A549 (cell line): ENCODE results near the gene SLC39A5. TPM values are rescaled to one million over a fixed set of nuclear protein-coding genes. Genes with fewer than 3 reads are reported as not detected.

ENCODE experiments used
- ATAC-seq, 2 experiments: fragments of 200-7000 bp in 1 of 2; fragments of >200 bp in 1 of 2; cut with Nextera tagmentation in 1 of 2; cut with Tn5 transposase in 1 of 2; 3 replicates each; pipeline versions ENCODE4 v1.8.0 to v1.9.1; 2018 to 2020; ENCODE audit warnings: mild to moderate bottlenecking in 1 of 2, moderate library complexity in 1 of 2
- CTCF ChIA-PET: fragments of 300-600 bp; sonication (Branson Sonifier 250); formaldehyde crosslinking; extraction: SDS; loops from one replicate; lab custom pipeline; 2021; ENCODE audit warnings: antibody characterized with exemption, inconsistent platforms; lab: Yijun Ruan, JAX
- POLR2A ChIA-PET: fragments of 350-600 bp; formaldehyde crosslinking; extraction: SDS; loops from one replicate; lab custom pipeline; 2021; ENCODE audit warnings: antibody characterized with exemption, inconsistent platforms; lab: Yijun Ruan, JAX
- DNase-seq, 2 experiments: peaks; one replicate each; pipeline versions ENCODE4 v3.0.0 to v3.0.0-alpha.2; 2011 to 2016; ENCODE audit warnings: low read depth in 1 of 2, low spot score in 1 of 2
- FAIRE-seq: peaks from 2 replicates; lab custom pipeline; 2011; peaks lifted over from hg19 to GRCh38; lab: Jason Lieb, UNC
- H3K27ac ChIP-seq, 2 experiments: fragments of >200 bp; sonication (Bioruptor Twin); formaldehyde crosslinking; 3 replicates each; pipeline ENCODE4 v1.5.1; 2016 to 2017
- H3K4me1 ChIP-seq: fragments of >200 bp; sonication (Bioruptor Twin); formaldehyde crosslinking; 3 replicates; pipeline ENCODE4 v1.6.1; 2016
- H3K4me2 ChIP-seq: fragments of >200 bp; sonication (Bioruptor Twin); formaldehyde crosslinking; 3 replicates; pipeline ENCODE4 v1.6.1; 2016
- H3K4me3 ChIP-seq: fragments of >200 bp; sonication (Bioruptor Twin); formaldehyde crosslinking; 3 replicates; pipeline ENCODE4 v1.5.1; 2016
- H3K9me3 ChIP-seq: fragments of >200 bp; sonication (Bioruptor Twin); formaldehyde crosslinking; 3 replicates; pipeline ENCODE4 v1.6.1; 2016
- ATOH8 ChIP-seq: fragments of 250-450 bp; sonication (Bioruptor Pico); IDR thresholded peaks from 2 replicates; pipeline ENCODE4 v1.5.0; 2020; ENCODE audit warnings: low read depth, mild to moderate bottlenecking, moderate library complexity
- BCL3 ChIP-seq: fragments of >200 bp; sonication (Bioruptor Twin); formaldehyde crosslinking; IDR thresholded peaks from 3 replicates; pipeline ENCODE4 v1.6.1; 2016
- CBX2 ChIP-seq: fragments of 200-600 bp; sonication (generic); IDR thresholded peaks from 2 replicates; pipeline ENCODE4 v1.6.1; 2016; ENCODE audit warnings: low read depth, mild to moderate bottlenecking, borderline replicate concordance
- CEBPB ChIP-seq, 2 experiments: fragments of >200 bp in 1 of 2; sonication (Bioruptor Twin) in 1 of 2; formaldehyde crosslinking in 1 of 2; IDR thresholded peaks; 2 replicates each; pipeline ENCODE4 v1.6.1; 2012 to 2016
- CHD2 ChIP-seq: fragments of 150-350 bp; IDR thresholded peaks from 2 replicates; pipeline ENCODE4 v1.6.1; 2014; ENCODE audit warnings: low read length; ENCODE audit not compliant: partially characterized antibody
- E2F6 ChIP-seq: IDR thresholded peaks from 2 replicates; pipeline ENCODE4 v1.6.1; 2012; ENCODE audit warnings: low read depth, borderline replicate concordance
- EHMT2 ChIP-seq: fragments of 200-600 bp; sonication (generic); IDR thresholded peaks from 2 replicates; pipeline ENCODE4 v1.6.1; 2016; ENCODE audit warnings: antibody characterized with exemption, low read depth, mild to moderate bottlenecking, moderate library complexity
- ESRRA ChIP-seq: fragments of 150-350 bp; IDR thresholded peaks from 2 replicates; pipeline ENCODE4 v1.6.1; 2014; ENCODE audit warnings: mild to moderate bottlenecking, low read length, borderline replicate concordance
- FOXS1 ChIP-seq: fragments of 250-450 bp; sonication (Bioruptor Pico); IDR thresholded peaks from 2 replicates; pipeline ENCODE4 v1.5.0; 2020; ENCODE audit warnings: mild to moderate bottlenecking, moderate library complexity
- HEYL ChIP-seq: fragments of 250-450 bp; sonication (Bioruptor Pico); IDR thresholded peaks from 2 replicates; pipeline ENCODE4 v1.8.0; 2021; ENCODE audit warnings: mild to moderate bottlenecking, moderate library complexity
- HOXB5 ChIP-seq: fragments of 250-450 bp; sonication (Bioruptor Pico); IDR thresholded peaks from 2 replicates; pipeline ENCODE4 v1.5.0; 2020; ENCODE audit warnings: mild to moderate bottlenecking, moderate library complexity
- JUN ChIP-seq, 2 experiments: fragments of >200 bp; sonication (Bioruptor Twin); formaldehyde crosslinking; IDR thresholded peaks; 2 replicates in 1 of 2; 3 replicates in 1 of 2; pipeline ENCODE4 v1.6.1; 2016 to 2017
- KDM5A ChIP-seq: fragments of 200-600 bp; sonication (generic); IDR thresholded peaks from 2 replicates; pipeline ENCODE4 v1.6.1; 2016; ENCODE audit warnings: antibody characterized with exemption, mild to moderate bottlenecking
- NFE2L2 ChIP-seq: fragments of 150-350 bp; conservative IDR thresholded peaks from 2 replicates; pipeline ENCODE4 v1.6.1; 2014; ENCODE audit warnings: low read length
- PBX3 ChIP-seq: IDR thresholded peaks from 2 replicates; pipeline ENCODE4 v1.6.1; 2012
- POLR2A ChIP-seq: IDR thresholded peaks from 2 replicates; pipeline ENCODE4 v1.6.1; 2012; ENCODE audit warnings: mild to moderate bottlenecking, low read length
- RNF2 ChIP-seq: fragments of 200-600 bp; sonication (generic); IDR thresholded peaks from 2 replicates; pipeline ENCODE4 v1.6.1; 2016; ENCODE audit warnings: low read depth, mild to moderate bottlenecking, antibody characterized with exemption, moderate library complexity, borderline replicate concordance
- TFCP2L1 ChIP-seq: fragments of 250-450 bp; sonication (Bioruptor Pico); IDR thresholded peaks from 2 replicates; pipeline ENCODE4 v1.5.0; 2021; ENCODE audit warnings: mild to moderate bottlenecking
- TP53 ChIP-seq: fragments of 250-450 bp; sonication (Bioruptor Pico); IDR thresholded peaks from 2 replicates; pipeline ENCODE4 v1.5.0; 2021; ENCODE audit warnings: mild to moderate bottlenecking, moderate library complexity
- ZFP36 ChIP-seq: fragments of 450-650 bp; IDR thresholded peaks from 2 replicates; pipeline ENCODE4 v1.6.1; 2014; ENCODE audit warnings: borderline replicate concordance; ENCODE audit not compliant: partially characterized antibody
- ZNF302 ChIP-seq: fragments of 250-450 bp; sonication (Bioruptor Pico); IDR thresholded peaks from 2 replicates; pipeline ENCODE4 v1.9.0; 2021; ENCODE audit warnings: inconsistent platforms, mild to moderate bottlenecking, moderate library complexity
- WGBS: methylation state at CpG from one replicate; pipeline ENCODE4 v1.1.6; 2017; ENCODE audit errors: missing lambda C conversion rate; 5-methylcytosine and 5-hydroxymethylcytosine counted together
- polyA plus RNA-seq, 4 experiments: library from polyadenylated mRNA; depleted of rRNA in 3 of 4; stranded (reverse); fragments of >200 nt; fragmentation: RNase III in 1 of 4; extraction: RNeasy Plus Mini Kit Qiagen cat#74134 plus additional on column Dnase treatment in 1 of 4; gene quantifications; 2 replicates in 3 of 4; 3 replicates in 1 of 4; pipeline ENCODE4 v1.2.3, GENCODE V29; 2011 to 2017

Gene SLC39A5
- polyA plus RNA-seq, 2 of the 4 experiments (the other 2 are of a cell fraction) = 0.23 TPM; not detected in 1

GRCh38 chr12:56208006-56208405 is 21.8 kb upstream of the SLC39A5 start (continued):
- TF ChIP-seq KDM5A (no peak), CHD2 (no peak), PBX3 (no peak), ZNF302 (CRISPR knock-in tag) (no peak), EHMT2 (no peak)

- DNase-seq (no peak), FAIRE-seq (no peak), ATAC-seq (no peak)
- TF ChIP-seq ESRRA (no peak), TP53 (CRISPR knock-in tag) (no peak), BCL3 (no peak), RNF2 (no peak), ATOH8 (CRISPR knock-in tag) (no peak), HEYL (CRISPR knock-in tag) (no peak), FOXS1 (CRISPR knock-in tag) (no peak), ZFP36 (no peak), NFE2L2 (no peak), JUN (IDR thresholded peaks at IDR 0.05) (no peak), HOXB5 (CRISPR knock-in tag) (no peak), POLR2A (no peak), CBX2 (no peak), CEBPB (IDR thresholded peaks at IDR 0.05) (no peak), E2F6 (no peak)
- ChIA-PET CTCF (interaction anchor here (1.0 to 3.1 kb wide), 7 partner anchors 8 to 54 kb away, joined by 3 to 25 read pairs (median 3); partner anchors contain the start of genes ANKRD52, COQ10A and RNF41), POLR2A (interaction anchor here (0.9 kb wide), 1 partner anchor 10 kb away, joined by 3 read pairs; the partner anchor contains the start of gene RNF41)
- no peak overlapping the region for H3K27ac ChIP-seq
- H3K4me2 ChIP-seq = no peak overlapping the region
- H3K4me1 ChIP-seq = no peaks in the 10 kb centered on the region
- no peaks in the 10 kb centered on the region for H3K9me3 ChIP-seq
- H3K4me3 ChIP-seq = no peak overlapping the region
- WGBS = 71% methylated on average over 1 of the region's 1 CpG
These were observed 17.5 kb upstream of the SLC39A5 start for GRCh38 chr12:56212361-56212760.

- ChIA-PET CTCF (interaction anchor here (0.6 to 1.2 kb wide), 7 partner anchors 9 to 321 kb away, joined by 3 to 8 read pairs (median 3); partner anchors contain the start of genes ANKRD52 and SMARCC2), POLR2A (no interaction called here)
- no peaks in the 10 kb centered on the region for H3K9me3 ChIP-seq
- H3K27ac ChIP-seq = no peak overlapping the region
- no peak overlapping the region for H3K4me2 ChIP-seq
- DNase-seq (no peak), ATAC-seq (no peak), FAIRE-seq (no peak)
- no peak for TF ChIP-seq TFCP2L1 (CRISPR knock-in tag)
- no peak overlapping the region for H3K4me3 ChIP-seq
- WGBS = 90% methylated on average over 5 of the region's 5 CpGs
- H3K4me1 ChIP-seq = no peaks in the 10 kb centered on the region
These were observed 16.0 kb upstream of the SLC39A5 start for GRCh38 chr12:56213878-56214277.
